GM18498 (cell line): ENCODE data around the gene ADAMTS20.
"Not testable (repeated sequence)": the region's sequence is repeated elsewhere in the genome, so short reads cannot be mapped to it uniquely, and the experiment has no call there.

Source experiments
- ATAC-seq: cut with Tn5 transposase; IDR thresholded peaks from one replicate; pipeline ENCODE4 v1.9.1; 2021; ENCODE audit warnings: mild to moderate bottlenecking, moderate library complexity; ENCODE audit not compliant: unreplicated experiment

The ADAMTS20 gene

GRCh38 chr12:43551971-43552559 lies at the start of gene ADAMTS20:
Gene ADAMTS20 (minus strand): TSS chr12:43552203. CDS start chr12:43551921, 282 bp downstream.
- no peak for ATAC-seq

- no peak for ATAC-seq
Observed at GRCh38 chr12:43599708-43600107, 47.7 kb upstream of the ADAMTS20 start.

- no peak for ATAC-seq
Observed at GRCh38 chr12:43599066-43599465, 47.1 kb upstream of the ADAMTS20 start.

GRCh38 chr12:43590307-43590706 lies 38.3 kb upstream of the ADAMTS20 start:
- ATAC-seq: no peak

- ATAC-seq: no peak
Observed at GRCh38 chr12:43586646-43587245, 34.7 kb upstream of the ADAMTS20 start.

- ATAC-seq: no peak
Observed at GRCh38 chr12:43585676-43586075, 33.7 kb upstream of the ADAMTS20 start.

- no peak for ATAC-seq
Observed at GRCh38 chr12:43580601-43581000, 28.6 kb upstream of the ADAMTS20 start.

- no peak for ATAC-seq
Observed at GRCh38 chr12:43579206-43579605, 27.2 kb upstream of the ADAMTS20 start.

GRCh38 chr12:43578782-43579181 lies 26.8 kb upstream of the ADAMTS20 start:
- ATAC-seq: no peak

GRCh38 chr12:43577381-43577780 lies 25.4 kb upstream of the ADAMTS20 start:
- no peak for ATAC-seq

- ATAC-seq: no peak
Observed at GRCh38 chr12:43576162-43576561, 24.2 kb upstream of the ADAMTS20 start.

GRCh38 chr12:43571885-43572284 lies 19.9 kb upstream of the ADAMTS20 start:
- ATAC-seq: no peak

GRCh38 chr12:43556057-43556456 lies 4.1 kb upstream of the ADAMTS20 start:
- ATAC-seq: no peak

GRCh38 chr12:43551279-43551970 lies 578 bp downstream of the ADAMTS20 start:
- ATAC-seq: no peak

- no peak for ATAC-seq
Observed at GRCh38 chr12:43550831-43551271, 1.2 kb downstream of the ADAMTS20 start.

GRCh38 chr12:43544703-43545102 lies 7.3 kb downstream of the ADAMTS20 start:
- ATAC-seq: no peak

- no peak for ATAC-seq
Observed at GRCh38 chr12:43540470-43540869, 11.5 kb downstream of the ADAMTS20 start.

- ATAC-seq: not testable (repeated sequence)
Observed at GRCh38 chr12:43537675-43538074, 14.3 kb downstream of the ADAMTS20 start.

- no peak for ATAC-seq
Observed at GRCh38 chr12:43516045-43516444, 36.0 kb downstream of the ADAMTS20 start.

- no peak for ATAC-seq
Observed at GRCh38 chr12:43501703-43502102, 50.3 kb downstream of the ADAMTS20 start.

GRCh38 chr12:43493261-43493797 lies 58.7 kb downstream of the ADAMTS20 start:
- no peak for ATAC-seq
